NCI-H2196 (cell line): ENCODE results near the gene SPPL2C.
A peak's percentile ranks its signal among the peaks of the same experiment; 100 is the strongest.

Experiments
- DNase-seq: peaks from one replicate; lab custom pipeline; 2025; ENCODE audit not compliant: unreplicated experiment; lab: John Stamatoyannopoulos, UW

Gene SPPL2C

DNA sequence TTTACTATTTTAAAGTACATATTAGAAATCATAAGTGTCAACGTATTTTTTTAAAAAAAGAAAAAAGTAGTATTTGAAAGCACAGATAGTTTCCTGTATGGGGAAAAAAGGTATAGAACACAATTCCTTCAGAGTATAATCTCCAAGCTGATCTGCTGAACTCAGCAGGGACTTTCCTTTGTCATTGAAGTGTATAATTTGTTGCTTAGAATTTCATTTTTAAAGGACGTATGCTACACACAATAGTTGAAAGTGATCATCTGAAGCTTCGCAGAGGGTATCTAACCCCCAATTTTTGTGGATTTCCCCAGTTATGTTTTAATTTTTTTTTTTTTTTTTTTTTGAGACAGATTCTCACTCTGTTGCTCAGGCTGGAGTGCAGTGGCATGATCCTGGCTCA, 29.5 kb downstream of the SPPL2C start:
- DNase-seq, result no peak

DNA sequence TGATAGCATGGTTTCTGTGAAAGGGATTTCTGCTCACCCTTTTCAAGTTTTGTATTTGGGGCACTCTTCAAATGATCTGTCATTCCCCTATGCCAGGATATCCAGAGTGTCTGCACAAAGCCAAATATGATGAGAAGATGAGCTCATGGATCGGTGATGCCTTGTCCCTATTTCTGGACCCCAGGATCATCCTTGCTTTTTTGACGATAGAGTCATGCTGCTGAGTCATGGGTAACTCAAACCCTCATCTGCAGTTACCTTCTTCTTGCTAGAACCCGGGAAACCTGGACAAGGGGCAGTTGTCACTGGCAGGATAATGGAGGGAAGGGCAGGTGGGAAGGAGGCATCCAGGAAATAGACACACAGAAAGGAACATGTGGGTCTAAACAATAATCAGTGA, 31.9 kb downstream of the SPPL2C start:
- DNase-seq, result no peak

DNA sequence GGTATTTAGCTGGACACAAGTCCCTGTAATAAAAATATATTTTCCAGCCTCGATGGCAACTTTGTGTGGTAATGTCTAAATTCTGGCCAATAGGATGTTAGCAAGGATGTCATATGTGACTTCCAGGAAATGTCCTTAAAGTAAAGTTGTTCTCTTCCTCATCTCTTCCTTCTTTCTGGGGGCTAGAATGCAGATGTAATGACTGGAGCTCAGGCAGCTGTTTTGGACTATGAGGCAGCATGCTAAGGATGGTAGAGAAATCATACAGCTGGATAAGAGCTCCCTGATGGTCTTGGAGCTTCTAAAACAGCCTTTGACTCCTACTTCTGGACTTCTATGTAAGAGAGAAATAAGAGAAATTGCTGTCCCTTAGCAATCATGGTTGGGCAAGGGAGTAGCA, 32.8 kb downstream of the SPPL2C start:
- no peak for DNase-seq

DNA sequence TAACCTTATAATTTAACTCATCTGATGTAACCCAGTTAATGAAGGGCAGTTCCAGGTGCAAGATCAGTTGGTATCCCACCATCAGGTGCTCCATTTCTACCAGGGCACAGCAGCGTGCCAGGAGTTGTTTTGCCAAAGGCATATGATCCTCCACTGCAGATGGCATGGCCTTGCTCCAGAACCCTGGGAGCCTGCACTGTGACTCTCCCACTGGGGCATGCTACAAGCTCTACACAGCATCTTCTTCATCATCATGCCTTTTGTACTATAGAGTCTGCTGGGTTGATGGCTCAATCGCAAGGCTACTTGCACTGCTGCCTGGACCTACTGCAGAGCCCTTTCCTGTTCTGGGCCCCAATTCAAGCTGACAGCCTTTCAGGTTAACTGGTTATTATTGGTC, 38.4 kb downstream of the SPPL2C start:
- DNase-seq, result no peak

DNA sequence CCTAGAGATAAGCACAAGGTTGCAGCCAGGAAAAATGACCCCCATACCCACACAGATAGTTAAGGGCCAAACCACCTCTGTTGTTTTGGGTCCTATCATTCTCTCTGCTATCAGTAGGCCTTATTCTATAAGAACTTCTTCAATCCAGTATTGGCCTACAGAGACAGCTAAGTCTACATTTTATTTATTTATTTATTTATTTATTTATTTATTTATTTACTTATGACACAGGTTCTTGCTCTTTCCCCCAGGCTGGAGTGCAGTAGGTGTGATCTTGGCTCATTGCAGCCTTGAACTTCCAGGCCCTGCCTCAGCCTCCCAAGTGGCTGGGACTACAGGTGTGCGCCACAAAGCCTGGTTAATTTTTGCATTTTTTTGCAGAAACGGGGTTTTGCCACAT, 42.2 kb downstream of the SPPL2C start:
- no peak for DNase-seq

DNA sequence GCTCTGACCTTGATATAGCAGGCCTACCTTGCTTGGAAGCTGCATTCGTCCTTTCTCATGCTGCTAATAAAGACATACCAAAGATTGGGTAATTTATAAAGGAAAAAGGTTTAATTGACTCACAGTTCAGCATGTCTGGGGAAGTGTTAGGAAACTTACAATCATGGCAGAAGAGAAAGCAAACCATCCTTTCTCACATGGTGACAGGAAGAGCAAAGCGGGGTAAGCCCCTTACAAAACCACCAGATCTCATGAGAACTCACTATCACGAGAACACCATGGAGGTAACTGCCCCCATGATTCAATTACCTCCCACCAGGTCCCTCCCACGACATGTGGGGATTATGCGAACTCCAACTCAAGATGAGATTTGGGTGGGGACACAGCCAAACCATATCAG, 43.7 kb downstream of the SPPL2C start:
- DNase-seq, result no peak

DNA sequence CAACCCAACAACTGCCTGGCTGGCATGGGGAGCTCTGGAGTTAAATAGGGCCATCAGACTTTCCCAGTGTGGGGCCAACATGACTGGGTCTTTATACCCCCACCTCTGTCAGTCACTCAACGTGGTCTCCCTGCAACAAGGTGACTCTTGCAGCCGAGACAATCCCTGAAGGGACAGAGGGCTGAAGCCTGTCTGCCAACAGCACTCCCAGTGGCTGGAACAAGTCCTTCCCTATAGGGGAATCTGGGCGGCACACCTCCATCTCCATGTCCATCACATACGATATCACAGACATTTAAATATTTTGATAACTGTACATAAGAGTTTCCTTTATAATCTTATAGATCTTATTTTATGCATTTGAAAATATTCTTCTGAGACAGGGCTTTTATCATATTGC, 44.9 kb downstream of the SPPL2C start:
- no peak for DNase-seq

DNA sequence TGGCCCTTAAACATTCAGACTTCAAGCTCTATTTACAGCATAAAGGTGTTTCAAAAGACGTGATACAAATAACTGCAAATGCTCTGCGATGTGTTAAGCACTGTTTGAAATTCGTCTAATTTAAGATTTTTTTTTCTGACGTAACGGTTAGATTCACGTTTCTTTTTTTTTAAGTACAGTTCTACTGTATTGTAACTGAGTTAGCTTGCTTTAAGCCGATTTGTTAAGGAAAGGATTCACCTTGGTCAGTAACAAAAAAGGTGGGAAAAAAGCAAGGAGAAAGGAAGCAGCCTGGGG, 49.0 kb downstream of the SPPL2C start:
- no peak for DNase-seq

DNA sequence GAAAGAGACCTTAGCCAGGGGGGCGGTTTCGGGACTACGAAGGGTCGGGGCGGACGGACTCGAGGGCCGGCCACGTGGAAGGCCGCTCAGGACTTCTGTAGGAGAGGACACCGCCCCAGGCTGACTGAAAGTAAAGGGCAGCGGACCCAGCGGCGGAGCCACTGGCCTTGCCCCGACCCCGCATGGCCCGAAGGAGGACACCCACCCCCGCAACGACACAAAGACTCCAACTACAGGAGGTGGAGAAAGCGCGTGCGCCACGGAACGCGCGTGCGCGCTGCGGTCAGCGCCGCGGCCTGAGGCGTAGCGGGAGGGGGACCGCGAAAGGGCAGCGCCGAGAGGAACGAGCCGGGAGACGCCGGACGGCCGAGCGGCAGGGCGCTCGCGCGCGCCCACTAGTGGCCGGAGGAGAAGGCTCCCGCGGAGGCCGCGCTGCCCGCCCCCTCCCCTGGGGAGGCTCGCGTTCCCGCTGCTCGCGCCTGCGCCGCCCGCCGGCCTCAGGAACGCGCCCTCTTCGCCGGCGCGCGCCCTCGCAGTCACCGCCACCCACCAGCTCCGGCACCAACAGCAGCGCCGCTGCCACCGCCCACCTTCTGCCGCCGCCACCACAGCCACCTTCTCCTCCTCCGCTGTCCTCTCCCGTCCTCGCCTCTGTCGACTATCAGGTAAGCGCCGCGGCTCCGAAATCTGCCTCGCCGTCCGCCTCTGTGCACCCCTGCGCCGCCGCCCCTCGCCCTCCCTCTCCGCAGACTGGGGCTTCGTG, 49.5 kb downstream of the SPPL2C start, which contains the start of gene MAPT:
Gene MAPT, plus strand, starts transcription at position 533 of the 763 bp plus-strand sequence. CDS start 67,784 bp downstream, outside the sequence.
- DNase-seq, result peak; percentile 96

DNA sequence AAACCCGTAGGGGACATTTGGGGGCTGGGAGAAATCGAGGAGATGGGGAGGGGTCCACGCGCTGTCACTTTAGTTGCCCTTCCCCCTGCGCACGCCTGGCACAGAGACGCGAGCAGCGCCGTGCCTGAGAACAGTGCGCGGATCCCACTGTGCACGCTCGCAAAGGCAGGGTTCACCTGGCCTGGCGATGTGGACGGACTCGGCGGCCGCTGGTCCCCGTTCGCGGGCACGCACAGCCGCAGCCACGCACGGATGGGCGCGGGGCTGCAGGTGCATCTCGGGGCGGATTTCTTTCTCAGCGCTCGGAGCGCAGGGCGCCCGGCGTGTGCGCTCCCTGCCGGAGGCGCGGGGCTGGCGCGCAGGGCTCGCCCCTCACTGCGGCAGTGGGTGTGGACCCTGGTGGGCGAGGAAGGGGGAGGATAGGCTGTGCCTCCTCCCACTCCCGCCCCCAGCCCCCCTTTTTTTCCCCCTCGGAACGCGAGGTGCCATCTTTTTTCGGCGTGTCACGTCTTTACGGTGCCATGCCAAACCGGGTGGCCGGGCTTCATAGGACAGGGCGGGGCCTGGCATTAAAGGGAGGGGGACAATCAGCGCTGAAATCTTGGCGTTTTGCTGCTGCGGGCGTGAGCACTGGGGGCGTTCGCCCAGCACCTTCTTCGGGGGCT, 50.8 kb downstream of the SPPL2C start:
- peak; percentile 33 for DNase-seq

DNA sequence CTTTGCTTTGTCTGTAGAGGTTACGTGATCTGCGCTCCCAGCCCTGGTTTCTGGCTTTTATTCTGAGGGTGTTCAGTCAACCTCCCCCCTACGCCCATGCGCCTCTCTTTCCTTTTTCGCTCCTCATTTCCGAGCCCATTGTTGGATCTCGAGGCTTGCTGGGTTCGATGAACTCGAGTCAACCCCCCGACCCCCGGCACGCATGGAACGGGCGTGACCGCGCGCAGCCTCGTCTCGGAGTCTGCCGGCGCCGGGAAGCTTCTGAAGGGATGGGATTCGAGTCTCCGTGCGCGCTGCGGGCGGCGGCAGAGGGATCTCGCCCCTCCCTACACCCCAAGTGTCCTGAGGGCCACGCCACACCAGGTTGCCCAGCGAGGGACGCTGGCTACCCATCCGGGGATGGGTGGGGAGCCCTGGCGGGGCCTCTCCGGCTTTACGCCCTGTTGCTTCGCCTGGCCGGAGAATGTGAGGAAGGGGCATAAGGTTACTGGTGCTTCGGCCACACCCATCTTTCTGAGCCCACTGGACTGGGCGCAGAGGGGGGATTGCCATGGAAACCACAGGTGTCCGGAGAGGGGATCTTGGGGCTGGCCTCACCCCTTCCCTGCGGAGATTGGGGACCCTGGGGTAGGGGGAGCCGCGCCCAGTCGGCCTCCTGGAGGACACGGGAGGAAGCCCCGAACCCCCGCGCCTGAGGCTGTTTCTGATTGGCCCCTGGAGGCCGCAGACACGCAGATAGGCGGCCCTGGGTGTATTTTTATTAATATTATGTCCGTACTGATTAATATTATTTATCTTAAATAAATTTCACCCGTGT, 51.5 kb downstream of the SPPL2C start:
- DNase-seq, result no peak
